Measurements from ENCODE around the gene PLA2G7.

DNA sequence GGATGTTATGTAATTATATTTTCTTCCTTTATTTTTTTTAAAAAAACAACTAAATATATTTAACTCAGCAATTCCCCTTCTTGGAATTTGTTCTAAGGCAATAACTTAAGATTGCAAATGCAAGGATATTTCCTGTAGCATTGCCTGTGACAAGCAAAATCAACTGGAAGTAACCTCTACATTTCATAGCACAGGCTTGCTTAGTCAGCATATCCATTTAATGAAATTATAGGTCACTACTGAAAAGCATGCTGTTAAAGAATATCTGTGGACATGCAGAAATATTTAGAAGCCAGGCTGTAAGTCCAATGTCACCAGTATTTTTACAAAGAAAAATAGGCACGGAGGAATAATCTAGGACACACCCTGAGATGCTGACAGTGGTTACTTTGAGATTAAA, 49.4 kb upstream of the PLA2G7 start:
- no peak for TF ChIP-seq TAF1 (IDR thresholded peaks at IDR 0.05; ENCODE audit: borderline replicate concordance, insufficient read depth, low read length)
- no peak for TF ChIP-seq SIN3A (IDR thresholded peaks at IDR 0.05; ENCODE audit: borderline replicate concordance, insufficient read depth, low read length)
- no peak for TF ChIP-seq POLR2AphosphoS5 (IDR thresholded peaks at IDR 0.05; ENCODE audit: low read depth, low read length)

All from PFSK-1 (cell line).